Testis (tissue), 5 donors: ENCODE measurements around the gene CLIC3. TPM values are rescaled to one million over a fixed set of nuclear protein-coding genes. Genes with fewer than 3 reads are reported as not detected.

ENCODE experiments used
- DNase-seq: peaks from one replicate; pipeline ENCODE4 v3.0.0-alpha.2; 2019
- H3K27ac ChIP-seq, 2 donors: fragments of 200-600 bp; sonication (generic); one replicate each; pipeline ENCODE4 v1.5.1; 2019
- H3K27me3 ChIP-seq: fragments of 200-600 bp; sonication (generic); one replicate; pipeline ENCODE4 v1.5.1; 2019
- H3K36me3 ChIP-seq: fragments of 200-600 bp; sonication (generic); one replicate; pipeline ENCODE4 v1.5.1; 2017; ENCODE audit warnings: low read depth; ENCODE audit errors: missing control alignments
- H3K4me1 ChIP-seq: fragments of 200-600 bp; sonication (generic); one replicate; pipeline ENCODE4 v1.5.1; 2019
- H3K4me3 ChIP-seq, 2 donors: fragments of 200-600 bp; sonication (generic); one replicate each; pipeline ENCODE4 v1.5.1; 2017 to 2019
- H3K9me3 ChIP-seq: fragments of 200-600 bp; sonication (generic); one replicate; pipeline ENCODE4 v1.5.1; 2017
- POLR2A ChIP-seq: fragments of 450-650 bp; IDR thresholded peaks from one replicate; pipeline ENCODE4 v1.6.1; 2017; ENCODE audit warnings: antibody characterized with exemption, mild to moderate bottlenecking, moderate library complexity
- WGBS, 2 donors: methylation state at CpG; one replicate each; pipeline ENCODE4 v1.1.5; 2018; 5-methylcytosine and 5-hydroxymethylcytosine counted together
- intact Hi-C: fragments of 100-400 bp; cut with DNase I; formaldehyde crosslinking; loops from one replicate; pipeline ENCODE4 v1.15.1; 2023; ENCODE audit warnings: low total_unique reads
- long read RNA-seq, 2 donors: transcript quantifications; one replicate each; lab custom pipeline, GENCODE V29; 2026
- polyA plus RNA-seq: library from polyadenylated mRNA; stranded (reverse); fragments of 350-450 nt; fragmentation: Illumina TruSeq; extraction: RNeasy Lipid Tissue Mini Kit (QIAGEN cat#74804); gene quantifications from one replicate; pipeline ENCODE4 v1.2.3, GENCODE V29; 2014; ENCODE audit warnings: low read depth, low replicate concordance; ENCODE audit not compliant: insufficient read depth
- total RNA-seq, 2 donors: library from RNA; depleted of rRNA; stranded (reverse); fragments of >200 nt; gene quantifications; one replicate each; pipeline ENCODE4 v1.2.3, GENCODE V29; 2016
- TF ChIP-seq, protein P1 (sequence below), 3 experiments: fragments of 450-650 bp in 2 of 3; fragments of 200-600 bp in 1 of 3; sonication (generic) in 1 of 3; IDR thresholded peaks; one replicate each; pipeline ENCODE4 v1.5.1; 2016 to 2019; ENCODE audit warnings: antibody characterized with exemption in 3 of 3, mild to moderate bottlenecking in 2 of 3, moderate library complexity in 1 of 3

The CLIC3 gene, protein sequence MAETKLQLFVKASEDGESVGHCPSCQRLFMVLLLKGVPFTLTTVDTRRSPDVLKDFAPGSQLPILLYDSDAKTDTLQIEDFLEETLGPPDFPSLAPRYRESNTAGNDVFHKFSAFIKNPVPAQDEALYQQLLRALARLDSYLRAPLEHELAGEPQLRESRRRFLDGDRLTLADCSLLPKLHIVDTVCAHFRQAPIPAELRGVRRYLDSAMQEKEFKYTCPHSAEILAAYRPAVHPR
- 1 to 10 TPM; 1.8 to 1.9 TPM for total RNA-seq
- polyA plus RNA-seq: 2.8 TPM
- long read RNA-seq, donor 1, partial matches to known transcripts: 0 of 5 reads
- long read RNA-seq, donor 1, other reads (novel, unspliced or antisense): 0 of 5 reads
- long read RNA-seq, donor 2, partial matches to known transcripts: 0 of 1 reads
- long read RNA-seq, donor 2, other reads (novel, unspliced or antisense): 0 of 1 reads

DNA sequence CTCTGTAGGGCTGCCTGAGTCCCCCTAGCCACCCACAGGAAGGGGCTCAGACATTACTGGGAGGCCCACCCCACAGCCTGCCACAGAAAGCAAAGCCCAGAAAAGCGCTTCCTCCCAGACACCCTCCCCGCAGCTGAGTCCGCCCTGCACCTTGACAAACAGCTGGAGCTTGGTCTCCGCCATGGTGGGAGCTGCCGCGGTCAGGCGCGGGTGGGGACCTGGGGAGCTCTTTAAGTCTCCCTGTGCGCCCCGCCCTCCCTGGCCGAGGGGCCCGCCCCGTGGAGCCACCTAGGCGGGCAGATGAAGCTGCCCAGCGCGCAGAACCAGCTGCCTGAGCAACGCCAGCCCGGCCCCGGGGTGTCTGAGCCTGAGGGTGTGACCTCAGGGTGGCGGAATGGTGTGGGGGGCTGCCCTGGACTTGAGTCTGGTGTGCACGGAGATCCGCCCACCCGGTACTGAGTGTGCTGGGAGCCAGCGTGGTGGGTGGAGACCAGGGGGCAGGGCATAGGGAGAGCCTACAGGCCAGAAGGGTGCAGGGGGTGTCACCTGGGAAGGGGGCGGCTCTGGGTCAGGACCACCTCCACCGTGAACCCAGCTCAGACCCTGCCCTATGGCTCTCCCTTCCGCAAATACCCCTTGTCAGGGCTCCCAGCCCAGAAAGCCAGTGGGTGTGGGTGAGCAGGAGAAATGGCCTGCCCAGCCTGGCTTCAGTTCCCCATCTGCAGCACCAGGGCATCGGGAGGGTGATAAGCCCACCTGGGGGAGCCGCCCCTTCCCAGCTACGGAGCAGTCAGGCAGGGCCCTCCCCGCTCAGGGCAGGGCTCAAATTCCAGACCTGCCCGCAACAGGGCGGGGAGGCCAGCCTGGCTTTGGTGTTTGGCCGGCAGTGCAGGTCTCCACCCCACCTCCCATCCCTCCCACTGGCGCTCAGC, at the start of gene CLIC3:
TSS of gene CLIC3 (minus strand) at position 208 of the 932 bp plus-strand sequence. CDS start at position 183, 25 bp downstream.
- WGBS, 2 donors: 59 to 90% methylated on average over 3 to 35 of the region's 35 CpGs
- Histone ChIP-seq H3K36me3 (no peaks in the 10 kb centered on the region), H3K4me3 (peak within 1 kb of the TSS in 1 of 2 donors; percentile 44), H3K4me1 (peaks cover 14% of the 10 kb centered on the region), H3K27ac (no peak within 1 kb of the TSS), H3K27me3 (no peaks in the 10 kb centered on the region), H3K9me3 (no peaks in the 10 kb centered on the region)
- TF ChIP-seq, protein P1, sequence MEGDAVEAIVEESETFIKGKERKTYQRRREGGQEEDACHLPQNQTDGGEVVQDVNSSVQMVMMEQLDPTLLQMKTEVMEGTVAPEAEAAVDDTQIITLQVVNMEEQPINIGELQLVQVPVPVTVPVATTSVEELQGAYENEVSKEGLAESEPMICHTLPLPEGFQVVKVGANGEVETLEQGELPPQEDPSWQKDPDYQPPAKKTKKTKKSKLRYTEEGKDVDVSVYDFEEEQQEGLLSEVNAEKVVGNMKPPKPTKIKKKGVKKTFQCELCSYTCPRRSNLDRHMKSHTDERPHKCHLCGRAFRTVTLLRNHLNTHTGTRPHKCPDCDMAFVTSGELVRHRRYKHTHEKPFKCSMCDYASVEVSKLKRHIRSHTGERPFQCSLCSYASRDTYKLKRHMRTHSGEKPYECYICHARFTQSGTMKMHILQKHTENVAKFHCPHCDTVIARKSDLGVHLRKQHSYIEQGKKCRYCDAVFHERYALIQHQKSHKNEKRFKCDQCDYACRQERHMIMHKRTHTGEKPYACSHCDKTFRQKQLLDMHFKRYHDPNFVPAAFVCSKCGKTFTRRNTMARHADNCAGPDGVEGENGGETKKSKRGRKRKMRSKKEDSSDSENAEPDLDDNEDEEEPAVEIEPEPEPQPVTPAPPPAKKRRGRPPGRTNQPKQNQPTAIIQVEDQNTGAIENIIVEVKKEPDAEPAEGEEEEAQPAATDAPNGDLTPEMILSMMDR (IDR thresholded peaks at IDR 0.05): no peak
- no peak for TF ChIP-seq POLR2A
- intact Hi-C loops: no loop called here
- DNase-seq: no peak

DNA sequence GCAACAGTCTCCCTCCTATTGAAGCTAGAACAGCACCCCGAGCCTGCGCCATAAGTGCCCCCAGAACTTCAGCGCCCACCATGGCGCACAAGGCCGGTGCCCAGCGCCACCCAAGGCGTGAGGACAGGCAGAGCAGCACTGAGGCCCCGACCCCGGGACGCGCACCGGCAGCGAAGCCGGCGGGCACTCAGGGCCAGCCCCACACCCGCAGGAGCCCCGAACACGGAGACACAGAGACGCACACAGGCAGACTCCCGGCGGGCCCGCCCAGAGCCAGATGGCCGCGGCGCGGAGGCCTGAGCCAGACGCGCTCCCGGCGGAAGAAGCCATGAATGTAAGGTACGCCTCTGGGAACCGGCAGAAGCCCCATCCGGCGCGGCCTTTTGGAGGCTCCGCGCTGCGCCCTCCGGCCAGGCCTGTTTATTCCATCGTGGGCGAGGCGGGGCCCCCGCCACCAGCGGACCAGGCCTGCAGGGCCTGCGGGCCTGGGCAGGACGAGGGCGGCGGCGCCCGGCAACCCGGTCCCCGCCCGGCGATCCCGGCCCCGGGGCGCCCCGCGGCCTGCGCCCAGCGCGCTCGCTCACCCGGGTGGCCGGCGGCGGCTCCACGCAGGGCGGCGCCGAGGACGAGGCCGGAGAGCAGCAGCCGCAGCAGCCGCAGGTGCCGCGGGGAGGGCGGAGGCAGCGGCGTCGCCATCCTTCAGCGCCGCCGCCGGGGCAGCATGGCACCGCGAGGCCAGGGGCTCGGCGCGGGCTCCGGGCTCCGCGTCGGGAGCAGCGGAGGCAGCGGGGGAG, 49.1 kb upstream of the CLIC3 start:
- H3K4me3 ChIP-seq: peak overlapping the region; percentile 59 to 67
- intact Hi-C loops: no loop called here
- DNase-seq: peak; percentile 57
- H3K4me1 ChIP-seq: peaks cover 10% of the 10 kb centered on the region
- H3K27ac ChIP-seq: peak overlapping the region; percentile 31 to 55
- TF ChIP-seq, protein P1 (IDR thresholded peaks at IDR 0.05): no peak
- H3K27me3 ChIP-seq: no peaks in the 10 kb centered on the region
- 2 to 6% methylated on average over 7 to 76 of the region's 96 CpGs for WGBS, 2 donors
- H3K9me3 ChIP-seq: no peaks in the 10 kb centered on the region
- no peaks in the 10 kb centered on the region for H3K36me3 ChIP-seq

DNA sequence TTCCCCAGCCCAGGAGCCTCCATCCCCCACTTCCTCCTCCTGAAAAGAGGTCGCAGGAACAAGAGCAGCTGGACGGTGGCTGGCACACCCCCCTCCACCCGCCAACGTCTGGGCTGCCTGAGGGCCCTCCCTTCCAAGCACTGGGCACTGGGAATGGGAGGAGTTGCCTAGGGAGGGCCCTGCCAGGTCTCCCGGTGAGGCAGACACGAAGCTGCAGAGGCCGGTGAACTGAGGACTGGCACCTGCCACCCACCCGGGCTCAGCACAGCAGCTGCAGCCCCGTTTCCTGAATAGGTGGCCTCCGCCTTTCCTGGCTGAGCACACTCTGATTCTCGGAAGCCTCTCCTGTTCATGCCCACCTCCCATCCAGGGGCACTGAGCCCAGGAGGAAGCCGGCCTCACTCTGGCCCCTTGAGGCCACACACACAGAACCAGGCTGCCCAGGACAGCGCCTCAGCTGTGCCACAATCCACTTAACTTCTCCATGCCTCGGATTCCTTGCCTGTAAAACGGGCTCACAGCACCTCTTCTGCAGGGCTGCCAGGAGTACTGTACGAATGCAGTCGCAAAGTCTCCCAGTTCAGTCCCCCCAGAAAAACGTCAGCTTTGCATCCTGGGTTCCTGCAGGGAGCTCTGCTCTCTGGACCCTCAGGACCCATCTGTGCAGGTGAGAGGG, 48.3 kb upstream of the CLIC3 start:
- DNase-seq: no peak
- Histone ChIP-seq H3K27me3 (no peaks in the 10 kb centered on the region), H3K4me1 (peaks cover 10% of the 10 kb centered on the region), H3K36me3 (no peaks in the 10 kb centered on the region), H3K9me3 (no peaks in the 10 kb centered on the region), H3K4me3 (peak overlapping the region; percentile 59 to 66), H3K27ac (no peak overlapping the region)
- TF ChIP-seq, protein P1 (IDR thresholded peaks at IDR 0.05): no peak
- TF ChIP-seq POLR2A: no peak
- intact Hi-C loops: no loop called here
- 18 to 26% methylated on average over 16 to 18 of the region's 18 CpGs for WGBS, 2 donors

DNA sequence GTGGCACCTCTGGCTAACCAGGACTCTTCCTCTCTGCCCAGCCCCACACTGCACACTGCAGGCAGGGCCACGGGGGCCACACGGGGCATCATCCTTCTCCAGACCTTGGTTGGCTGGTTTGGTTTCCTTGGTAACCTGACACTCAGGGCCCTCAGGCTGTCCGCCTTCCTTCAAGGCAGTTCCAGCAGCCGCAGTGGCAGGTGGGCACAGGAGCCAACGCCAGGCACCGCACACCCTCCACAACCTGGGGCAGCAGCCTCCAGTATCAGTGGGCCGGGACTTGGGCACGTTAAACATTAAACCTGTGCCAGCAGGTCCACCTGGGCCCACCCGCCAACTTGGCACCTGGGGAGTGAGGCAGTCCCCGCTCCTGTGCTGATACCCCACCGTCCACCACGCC, 47.7 kb upstream of the CLIC3 start:
- no peaks in the 10 kb centered on the region for H3K36me3 ChIP-seq
- intact Hi-C loops: no loop called here
- 74% methylated on average over 6 to 12 of the region's 12 CpGs for WGBS, 2 donors

More for the DNA sequence above, 47.7 kb upstream of the CLIC3 start:
- Histone ChIP-seq H3K27ac (no peak overlapping the region), H3K27me3 (no peaks in the 10 kb centered on the region), H3K4me3 (no peak overlapping the region), H3K9me3 (no peaks in the 10 kb centered on the region), H3K4me1 (peaks cover 10% of the 10 kb centered on the region)
- TF ChIP-seq, protein P1 (IDR thresholded peaks at IDR 0.05): no peak
- TF ChIP-seq POLR2A: no peak
- DNase-seq: no peak
